Medulla oblongata (tissue), 1 donor: ENCODE measurements around the gene C17orf67.

Source experiments
- DNase-seq: peaks from one replicate; pipeline ENCODE4 v3.0.0-alpha.2; 2015; ENCODE audit errors: extremely low spot score

C17orf67 gene

GRCh38 chr17:56833057-56833808 is 487 bp downstream of the C17orf67 start:
- peak; percentile 28 for DNase-seq

GRCh38 chr17:56832446-56832845 is 1.3 kb downstream of the C17orf67 start:
- DNase-seq, result peak; percentile 12

- DNase-seq, result no peak
Observed at GRCh38 chr17:56831369-56832095, 2.2 kb downstream of the C17orf67 start.

GRCh38 chr17:56830726-56831368 is 2.9 kb downstream of the C17orf67 start:
- DNase-seq, result no peak

GRCh38 chr17:56826611-56827414 is 6.9 kb downstream of the C17orf67 start:
- no peak for DNase-seq

- no peak for DNase-seq
Observed at GRCh38 chr17:56824503-56824902, 9.2 kb downstream of the C17orf67 start.

- DNase-seq, result no peak
Observed at GRCh38 chr17:56823848-56824247, 9.9 kb downstream of the C17orf67 start.

GRCh38 chr17:56822725-56823124 is 11.0 kb downstream of the C17orf67 start:
- no peak for DNase-seq

GRCh38 chr17:56821847-56822534 is 11.7 kb downstream of the C17orf67 start:
- DNase-seq, result no peak

GRCh38 chr17:56820207-56820606 is 13.5 kb downstream of the C17orf67 start:
- DNase-seq, result no peak

- DNase-seq, result peak; percentile 75
Observed at GRCh38 chr17:56819431-56820145, 14.1 kb downstream of the C17orf67 start.

GRCh38 chr17:56819030-56819429 is 14.7 kb downstream of the C17orf67 start:
- DNase-seq, result no peak

GRCh38 chr17:56817066-56817465 is 16.7 kb downstream of the C17orf67 start:
- DNase-seq, result no peak

- no peak for DNase-seq
Observed at GRCh38 chr17:56815711-56816110, 18.0 kb downstream of the C17orf67 start.

GRCh38 chr17:56812901-56813388 is 20.8 kb downstream of the C17orf67 start:
- DNase-seq, result no peak

- DNase-seq, result no peak
Observed at GRCh38 chr17:56810891-56811775, 22.6 kb downstream of the C17orf67 start.

GRCh38 chr17:56810343-56810742 is 23.4 kb downstream of the C17orf67 start:
- DNase-seq, result no peak

GRCh38 chr17:56809820-56810179 is 23.9 kb downstream of the C17orf67 start:
- DNase-seq, result no peak

GRCh38 chr17:56809106-56809819 is 24.5 kb downstream of the C17orf67 start:
- DNase-seq, result no peak
